ENCODE results near the gene CHI3L1. TPM values are rescaled to one million over a fixed set of nuclear protein-coding genes. Genes with fewer than 3 reads are reported as not detected.

CHI3L1 gene
- polyA plus RNA-seq, 3 donors = 10.4 to 12.9 (median 11.9) TPM

DNA sequence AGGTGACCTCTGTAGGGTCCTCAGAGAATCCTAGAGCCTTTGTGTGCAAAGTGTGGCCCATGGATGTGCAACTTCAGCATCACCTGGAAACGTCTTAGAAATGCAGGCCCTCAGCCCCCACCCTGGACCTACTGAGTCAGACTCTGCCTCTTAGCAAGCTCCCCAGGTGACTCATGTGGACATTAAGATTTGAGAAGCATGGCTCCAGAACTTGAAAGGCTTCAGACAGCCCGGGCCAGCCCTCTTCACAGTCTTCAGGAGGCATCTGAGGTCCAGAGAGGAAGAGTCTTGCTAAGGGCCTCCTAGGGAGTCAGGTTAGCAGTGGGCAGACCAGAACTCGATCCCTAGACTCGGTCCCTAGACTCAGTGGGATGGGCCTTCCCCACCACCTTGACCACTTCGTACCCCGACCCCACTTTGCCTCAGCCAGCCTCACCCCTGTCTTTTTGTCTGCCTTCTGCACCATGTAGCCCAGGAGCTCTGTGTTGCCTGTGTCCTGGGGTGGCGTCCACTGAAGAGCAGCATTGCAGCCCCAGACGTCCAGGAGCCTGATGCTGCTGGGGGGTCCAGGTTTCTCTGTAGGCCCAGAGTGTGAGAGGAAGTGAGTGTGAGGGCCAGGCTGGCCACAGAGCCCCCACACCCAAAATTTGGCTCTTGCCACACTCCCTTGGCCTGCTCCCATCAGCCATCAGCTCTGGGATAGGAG lies 15.7 kb downstream of the CHI3L1 start:
- DNase-seq (ENCODE audit: low read depth in 3 of 3, low spot score in 2 of 3) = no peak

DNA sequence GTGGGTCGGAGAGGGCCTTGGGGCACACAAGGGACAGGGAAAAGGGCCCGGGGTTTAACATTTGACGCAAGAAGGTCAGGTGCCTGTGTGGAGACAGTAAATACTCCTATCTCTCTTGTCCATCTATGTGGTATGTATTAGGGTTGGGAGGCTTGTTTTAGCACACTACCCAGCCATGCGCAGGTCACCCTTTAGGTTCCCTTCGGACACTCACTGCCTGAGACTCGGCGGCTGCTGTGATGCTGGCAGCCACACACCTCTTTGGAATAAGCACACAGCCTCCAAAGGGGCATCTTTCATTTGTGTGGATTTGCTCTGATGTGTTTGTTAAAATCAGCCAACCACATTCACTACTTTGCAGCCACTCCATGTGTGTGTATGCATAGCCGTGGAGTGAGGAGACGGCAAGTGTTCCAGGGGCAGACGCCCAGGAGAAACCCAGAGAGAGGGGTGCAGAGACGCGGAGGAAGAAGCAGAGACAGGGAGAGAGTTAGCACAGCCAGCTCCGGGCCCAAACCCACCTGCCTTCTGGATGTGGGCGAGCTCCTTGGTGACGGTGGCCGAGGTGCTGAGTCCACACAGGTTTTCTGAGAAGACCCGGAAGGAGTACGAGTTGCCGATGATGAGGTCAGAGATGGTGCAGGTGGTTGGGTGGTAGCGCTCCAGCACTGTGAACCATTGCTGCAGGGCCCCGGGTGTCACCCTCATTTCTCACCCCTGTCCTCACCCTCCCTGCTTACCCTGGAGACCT lies 16.6 kb downstream of the CHI3L1 start:
- DNase-seq (ENCODE audit: low read depth in 3 of 3, low spot score in 2 of 3) = no peak

DNA sequence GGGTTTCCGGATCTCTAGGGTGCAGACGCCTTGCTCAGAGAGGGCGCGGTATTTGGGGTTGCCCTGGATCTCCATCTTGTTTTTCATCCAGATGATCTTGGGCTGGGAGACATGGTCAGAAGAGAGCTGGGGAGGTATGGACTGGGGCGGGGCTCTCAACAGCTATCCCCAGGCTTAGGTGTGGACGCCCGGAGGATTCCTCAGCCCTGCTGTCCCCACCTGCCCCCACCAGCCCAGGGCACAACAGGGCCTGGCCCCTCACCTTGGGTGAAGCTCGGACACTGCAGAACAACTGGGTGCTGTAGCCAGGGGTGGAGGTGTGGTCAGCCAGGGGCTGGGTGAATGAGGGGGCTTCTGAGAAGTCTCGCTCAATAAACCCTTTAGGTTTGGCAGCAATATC lies 17.5 kb downstream of the CHI3L1 start:
- no peak for DNase-seq (ENCODE audit: low read depth in 3 of 3, low spot score in 2 of 3)

DNA sequence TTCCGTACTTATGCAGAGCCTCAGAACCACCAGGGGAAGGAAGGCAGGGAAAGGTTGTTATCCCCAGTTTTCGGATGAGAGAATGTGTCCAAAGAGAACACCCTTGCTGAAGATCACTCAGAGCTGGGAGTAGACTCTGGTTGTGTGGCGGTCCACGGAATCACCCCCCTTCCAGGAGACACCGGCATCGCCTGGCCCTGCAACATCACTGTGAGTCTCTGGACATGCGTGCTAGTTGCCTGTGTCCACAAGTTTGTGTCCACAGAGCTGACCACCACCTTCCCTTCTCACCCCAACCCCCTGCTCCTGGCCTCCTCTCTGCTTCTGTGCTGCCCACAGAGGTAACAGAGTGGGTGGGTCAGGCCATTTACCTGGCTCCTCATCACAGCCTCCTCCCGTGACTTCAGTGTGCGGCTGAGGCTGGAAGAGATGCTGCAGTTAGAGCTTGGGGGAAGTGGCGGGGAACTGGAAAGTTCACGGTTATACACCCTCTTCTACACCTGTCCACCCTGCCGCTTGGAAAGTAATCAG lies 18.2 kb downstream of the CHI3L1 start:
- DNase-seq (ENCODE audit: low read depth in 3 of 3, low spot score in 2 of 3) = no peak

DNA sequence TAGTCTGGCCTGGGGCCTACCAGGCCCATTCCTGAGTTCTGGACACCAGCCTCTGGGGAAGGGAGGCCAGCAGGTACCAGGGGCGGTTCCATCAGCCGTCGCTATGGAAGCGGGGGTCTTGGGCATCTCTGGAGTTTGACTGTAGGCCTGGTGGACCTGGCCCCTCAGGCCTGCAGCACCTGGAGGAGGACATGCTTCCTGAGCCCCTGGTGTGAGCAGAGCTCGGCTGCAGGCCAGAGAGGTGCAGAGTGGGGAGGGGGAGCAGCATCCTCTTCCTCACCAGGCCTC lies 18.6 kb downstream of the CHI3L1 start:
- DNase-seq (ENCODE audit: low read depth in 3 of 3, low spot score in 2 of 3) = no peak

DNA sequence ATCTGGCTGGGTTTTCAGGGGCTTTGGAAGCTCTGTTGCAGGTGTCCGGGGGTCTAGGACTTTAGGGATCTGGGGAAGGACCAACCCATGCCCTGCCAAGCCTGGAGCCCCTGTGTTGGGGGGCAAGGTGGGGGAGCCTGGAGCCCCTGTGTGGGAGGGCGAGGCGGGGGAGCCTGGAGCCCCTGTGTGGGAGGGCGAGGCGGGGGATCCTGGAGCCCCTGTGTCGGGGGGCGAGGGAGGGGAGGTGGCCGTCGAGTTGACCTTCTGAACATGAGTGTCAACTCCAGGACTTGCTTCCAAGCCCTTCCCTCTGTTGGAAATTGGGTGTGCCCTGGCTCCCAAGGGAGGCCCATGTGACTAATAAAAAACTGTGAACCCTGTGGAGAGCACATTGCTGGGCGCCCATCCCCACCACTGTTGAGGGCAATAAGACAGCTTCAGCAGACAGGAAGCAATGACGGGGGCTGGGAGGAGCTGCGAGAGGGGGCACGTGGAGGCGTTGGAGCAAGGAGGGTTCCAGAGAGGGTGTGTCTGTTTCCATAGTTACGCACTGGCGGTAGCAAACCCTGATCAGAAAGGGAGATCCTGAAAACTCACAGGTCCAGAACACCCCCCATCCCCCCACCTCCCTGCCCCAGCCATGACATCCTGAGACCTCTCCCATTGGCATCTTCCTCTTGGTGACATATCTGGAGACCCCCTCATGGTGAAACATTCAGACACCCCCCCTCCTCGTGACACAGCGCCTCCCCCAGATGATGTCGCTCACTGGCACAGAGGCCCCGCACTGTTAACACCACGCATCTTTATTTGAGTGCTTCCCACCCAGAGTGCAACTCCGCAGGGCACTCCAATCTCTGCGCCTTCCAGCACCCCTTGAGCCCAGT lies 19.2 kb downstream of the CHI3L1 start:
- no peak for DNase-seq (ENCODE audit: low read depth in 3 of 3, low spot score in 2 of 3)

DNA sequence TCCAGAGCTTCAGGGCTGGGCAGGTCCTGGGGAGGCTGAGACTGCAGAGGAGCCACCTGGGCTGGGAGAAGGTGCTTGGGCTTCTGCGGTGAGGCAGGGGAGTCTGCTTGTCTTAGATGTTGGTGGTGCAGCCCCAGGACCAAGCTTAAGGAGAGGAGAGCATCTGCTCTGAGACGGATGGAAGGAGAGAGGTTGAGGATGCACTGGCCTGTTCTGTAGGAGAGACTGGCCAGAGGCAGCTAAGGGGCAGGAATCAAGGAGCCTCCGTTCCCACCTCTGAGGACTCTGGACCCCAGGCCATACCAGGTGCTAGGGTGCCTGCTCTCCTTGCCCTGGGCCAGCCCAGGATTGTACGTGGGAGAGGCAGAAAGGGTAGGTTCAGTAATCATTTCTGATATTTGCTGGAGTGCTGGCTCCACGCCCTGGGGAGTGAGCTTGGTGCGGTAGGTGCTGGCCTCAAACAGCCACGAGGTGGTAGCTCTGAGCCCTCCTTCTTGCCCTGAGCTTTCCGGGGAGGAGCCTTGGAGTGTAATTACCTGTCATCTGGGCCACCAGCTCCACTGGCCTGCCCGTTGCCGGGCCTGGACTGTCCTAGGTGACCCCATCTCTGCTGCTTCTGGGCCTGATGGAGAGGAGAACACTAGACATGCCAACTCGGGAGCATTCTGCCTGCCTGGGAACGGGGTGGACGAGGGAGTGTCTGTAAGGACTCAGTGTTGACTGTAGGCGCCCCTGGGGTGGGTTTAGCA lies 20.1 kb downstream of the CHI3L1 start:
- no peak for DNase-seq (ENCODE audit: low read depth in 3 of 3, low spot score in 2 of 3)

DNA sequence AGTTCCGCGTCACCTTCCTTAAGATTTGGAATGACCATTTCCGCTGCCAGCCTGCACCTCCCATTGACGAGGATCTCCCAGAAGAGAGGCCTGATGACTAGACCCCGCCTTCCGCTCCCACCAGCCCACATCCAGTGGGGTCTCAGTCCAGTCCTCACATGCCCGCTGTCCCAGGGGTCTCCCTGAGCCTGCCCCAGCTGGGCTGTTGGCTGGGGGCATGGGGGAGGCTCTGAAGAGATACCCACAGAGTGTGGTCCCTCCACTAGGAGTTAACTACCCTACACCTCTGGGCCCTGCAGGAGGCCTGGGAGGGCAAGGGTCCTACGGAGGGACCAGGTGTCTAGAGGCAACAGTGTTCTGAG lies 20.7 kb downstream of the CHI3L1 start:
- DNase-seq (ENCODE audit: low read depth in 3 of 3, low spot score in 2 of 3) = no peak

DNA sequence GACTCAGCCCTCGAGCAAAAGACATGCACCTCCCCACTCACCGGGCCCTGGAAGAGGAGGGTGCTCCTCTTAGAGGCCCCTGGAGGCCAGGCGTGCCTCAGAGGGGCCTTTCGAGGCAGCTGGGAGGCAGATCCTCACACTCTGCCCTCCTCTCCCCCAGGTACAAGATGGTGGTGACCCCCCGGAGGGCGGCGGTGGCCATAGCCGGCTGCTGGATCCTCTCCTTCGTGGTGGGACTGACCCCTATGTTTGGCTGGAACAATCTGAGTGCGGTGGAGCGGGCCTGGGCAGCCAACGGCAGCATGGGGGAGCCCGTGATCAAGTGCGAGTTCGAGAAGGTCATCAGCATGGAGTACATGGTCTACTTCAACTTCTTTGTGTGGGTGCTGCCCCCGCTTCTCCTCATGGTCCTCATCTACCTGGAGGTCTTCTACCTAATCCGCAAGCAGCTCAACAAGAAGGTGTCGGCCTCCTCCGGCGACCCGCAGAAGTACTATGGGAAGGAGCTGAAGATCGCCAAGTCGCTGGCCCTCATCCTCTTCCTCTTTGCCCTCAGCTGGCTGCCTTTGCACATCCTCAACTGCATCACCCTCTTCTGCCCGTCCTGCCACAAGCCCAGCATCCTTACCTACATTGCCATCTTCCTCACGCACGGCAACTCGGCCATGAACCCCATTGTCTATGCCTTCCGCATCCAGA lies 21.3 kb downstream of the CHI3L1 start:
- DNase-seq (ENCODE audit: low read depth in 3 of 3, low spot score in 2 of 3) = no peak

DNA sequence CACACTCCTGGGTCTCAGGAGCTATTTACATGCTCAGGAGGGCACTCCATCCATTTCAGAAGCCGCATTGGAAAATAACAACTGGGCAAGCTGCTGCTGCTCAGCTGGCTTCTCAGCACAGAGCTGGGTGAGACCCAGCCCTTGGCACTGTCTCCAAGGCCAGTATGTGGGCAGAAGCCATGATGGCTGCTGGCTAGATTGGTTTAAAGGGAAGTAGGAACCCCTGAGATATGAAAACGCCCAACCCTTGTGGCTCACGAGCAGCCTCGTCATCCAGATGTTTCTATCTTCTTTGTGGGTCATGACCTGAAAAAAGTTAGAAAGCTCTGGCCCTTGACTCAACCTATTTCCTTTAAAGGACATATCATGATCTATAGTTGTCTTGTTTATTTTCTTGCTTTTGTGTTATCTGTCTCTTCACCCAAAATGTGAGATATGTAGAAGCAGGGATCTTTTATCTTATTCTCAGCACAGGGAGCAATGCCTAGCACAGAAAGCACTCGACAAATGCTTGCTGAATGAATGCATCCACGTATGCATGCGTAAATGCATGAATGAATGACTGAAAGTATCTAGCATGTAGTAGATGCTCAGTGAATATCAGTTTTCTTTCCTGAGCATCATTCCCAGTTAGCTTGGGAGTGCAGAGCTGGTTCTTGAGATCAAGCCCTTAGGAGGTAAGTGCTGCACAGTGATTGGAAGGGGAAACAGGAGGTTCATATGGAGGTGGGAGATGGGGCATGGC lies 22.4 kb downstream of the CHI3L1 start:
- no peak for DNase-seq (ENCODE audit: low read depth in 3 of 3, low spot score in 2 of 3)

DNA sequence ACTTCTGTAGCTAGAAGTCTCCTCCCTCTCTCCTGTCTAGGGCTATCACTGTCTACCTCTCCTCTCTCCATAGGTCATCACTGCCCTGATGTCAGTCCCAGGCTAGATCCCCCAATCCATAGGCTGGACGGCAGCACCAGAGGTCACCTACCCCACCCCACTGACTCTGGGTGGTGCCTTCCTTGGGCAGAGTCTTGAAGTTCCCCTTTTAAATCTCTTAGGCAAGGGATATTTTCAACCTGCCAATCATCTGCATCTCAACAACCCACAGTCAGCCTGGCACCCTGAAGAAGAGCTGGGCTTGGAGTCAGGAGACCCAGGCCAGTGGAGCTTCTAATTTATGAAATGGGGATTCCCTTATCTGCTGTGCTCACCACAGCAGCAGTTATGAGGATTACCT lies 24.1 kb downstream of the CHI3L1 start:
- DNase-seq (ENCODE audit: low read depth in 3 of 3, low spot score in 2 of 3) = no peak

DNA sequence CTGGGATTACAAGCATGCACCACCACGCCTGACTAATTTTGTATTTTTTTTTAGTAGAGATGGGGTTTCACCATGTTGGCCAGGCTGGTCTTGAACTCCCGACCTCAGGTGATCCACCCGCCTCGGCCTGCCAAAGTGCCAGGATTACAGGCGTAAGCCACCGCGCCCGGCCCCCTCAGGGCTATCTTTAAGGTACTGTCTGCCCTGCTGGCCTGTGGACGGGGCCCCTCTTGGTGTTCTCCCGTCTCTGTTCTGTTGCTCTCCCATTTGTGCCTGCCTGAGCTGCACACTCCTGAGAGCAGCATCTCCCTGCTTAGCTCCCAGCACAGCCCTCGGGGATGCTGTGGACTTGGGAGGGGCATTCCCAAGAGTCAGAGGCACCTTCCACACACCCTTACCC lies 24.8 kb downstream of the CHI3L1 start:
- no peak for DNase-seq (ENCODE audit: low read depth in 3 of 3, low spot score in 2 of 3)

DNA sequence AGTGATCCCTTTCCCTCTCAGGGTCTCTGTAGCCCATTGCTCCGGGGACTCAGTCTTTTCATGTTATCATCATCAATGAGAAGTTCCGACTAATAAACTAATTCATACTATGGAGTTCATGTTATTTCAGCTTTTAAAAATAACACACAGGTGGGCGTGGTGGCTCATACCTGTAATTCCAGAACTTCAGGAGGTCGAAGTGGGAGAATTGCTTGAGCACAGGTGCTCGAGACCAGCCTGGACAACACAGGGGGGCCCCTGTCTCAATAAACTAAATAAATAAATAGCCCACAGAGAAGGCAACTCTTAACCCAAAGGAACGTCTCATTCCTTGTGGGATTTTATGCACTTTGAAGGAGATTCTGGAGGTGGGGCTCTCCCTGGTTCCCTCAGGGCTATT lies 25.3 kb downstream of the CHI3L1 start:
- DNase-seq (ENCODE audit: low read depth in 3 of 3, low spot score in 2 of 3) = no peak

DNA sequence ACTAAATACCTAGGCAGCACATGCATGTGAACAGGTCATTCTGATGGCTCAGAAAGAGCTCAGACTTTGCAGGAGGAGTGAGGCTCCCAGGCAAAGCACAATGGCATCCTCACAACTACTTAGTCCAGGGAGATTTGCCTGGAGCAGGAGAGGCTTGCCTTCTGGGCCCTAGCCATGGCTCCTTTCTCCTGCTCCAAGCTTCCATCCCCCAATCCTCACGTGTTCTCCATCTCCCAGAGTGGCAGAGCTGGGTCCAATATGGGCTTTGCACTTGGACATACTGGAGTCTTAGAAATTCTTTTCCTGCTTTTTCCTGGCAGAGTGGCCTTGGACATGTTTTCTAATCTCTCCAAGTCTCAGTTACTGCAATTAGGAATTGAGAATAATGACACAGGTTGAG lies 26.7 kb downstream of the CHI3L1 start:
- no peak for DNase-seq (ENCODE audit: low read depth in 3 of 3, low spot score in 2 of 3)

DNA sequence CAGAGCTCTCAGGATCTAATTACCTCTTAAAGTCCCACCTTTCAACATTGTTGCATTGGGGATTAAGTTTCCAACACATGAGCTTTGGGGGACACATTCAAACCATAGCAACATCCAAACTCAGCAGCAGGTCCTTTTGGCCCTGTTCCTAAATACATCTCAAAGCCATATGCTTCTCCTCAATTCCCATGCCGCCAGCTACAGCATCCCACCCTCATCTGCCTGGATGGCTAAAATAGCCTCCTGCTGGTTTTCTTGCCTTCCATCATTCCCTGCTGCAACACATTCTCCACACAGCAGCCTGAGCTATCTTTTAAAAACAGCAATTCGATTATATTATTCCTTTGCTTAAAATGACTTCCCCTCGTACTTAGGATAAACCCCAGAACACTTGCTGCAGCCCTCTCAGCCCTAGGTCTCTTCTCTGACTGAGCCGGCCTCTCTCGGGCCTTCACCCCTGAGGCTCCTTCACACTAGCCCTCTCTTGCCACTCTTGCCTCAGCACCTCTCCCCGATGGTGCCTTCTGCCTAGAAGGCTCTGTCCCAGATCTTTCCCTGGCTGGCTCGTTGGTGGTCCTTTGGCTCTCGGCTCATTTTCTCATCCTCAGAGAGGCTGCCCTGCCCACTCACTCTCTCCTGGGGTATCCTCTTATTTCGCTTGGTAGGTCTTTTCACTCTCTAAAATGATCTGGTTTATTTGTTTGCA lies 27.4 kb downstream of the CHI3L1 start:
- no peak for DNase-seq (ENCODE audit: low read depth in 3 of 3, low spot score in 2 of 3)

DNA sequence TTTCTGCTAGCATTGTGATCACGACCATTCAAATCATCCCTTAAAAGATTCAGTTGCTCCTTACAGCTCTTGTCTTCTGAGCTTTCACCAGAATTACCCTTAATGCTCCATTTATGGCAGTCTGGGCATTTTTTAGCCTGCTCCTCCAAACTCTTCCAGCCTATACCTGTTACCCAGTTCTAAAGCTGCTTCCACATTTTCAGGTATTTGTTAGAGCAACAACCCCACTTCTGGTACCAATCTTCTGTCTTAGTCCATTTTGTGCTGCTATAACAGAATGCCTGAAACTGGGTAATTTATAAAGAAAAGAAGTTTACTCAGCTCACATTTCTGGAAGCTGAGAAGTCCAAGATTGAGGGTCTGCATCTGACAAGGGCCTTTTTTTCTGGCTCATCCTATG lies 28.1 kb downstream of the CHI3L1 start:
- no peak for DNase-seq (ENCODE audit: low read depth in 3 of 3, low spot score in 2 of 3)

DNA sequence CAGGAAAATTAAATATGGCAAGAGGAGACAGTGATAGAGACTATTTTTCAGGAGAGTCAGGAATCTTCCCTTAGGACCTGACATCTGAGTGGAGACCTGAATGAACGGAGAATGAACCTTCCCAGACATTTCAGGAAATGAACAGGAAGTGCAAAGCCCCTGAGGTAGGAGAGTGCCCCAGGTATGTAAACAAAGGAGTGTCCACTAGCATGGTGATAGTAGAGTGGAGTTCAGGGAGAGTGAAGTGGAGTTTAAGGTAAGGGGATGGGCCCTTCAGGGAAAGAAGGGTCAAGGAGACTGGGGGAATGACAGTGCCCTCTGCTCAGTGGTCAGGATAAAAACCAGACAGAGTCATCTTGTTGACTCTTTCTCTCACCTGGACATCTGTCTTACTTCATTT lies 30.2 kb downstream of the CHI3L1 start:
- DNase-seq (ENCODE audit: low read depth in 3 of 3, low spot score in 2 of 3) = no peak

DNA sequence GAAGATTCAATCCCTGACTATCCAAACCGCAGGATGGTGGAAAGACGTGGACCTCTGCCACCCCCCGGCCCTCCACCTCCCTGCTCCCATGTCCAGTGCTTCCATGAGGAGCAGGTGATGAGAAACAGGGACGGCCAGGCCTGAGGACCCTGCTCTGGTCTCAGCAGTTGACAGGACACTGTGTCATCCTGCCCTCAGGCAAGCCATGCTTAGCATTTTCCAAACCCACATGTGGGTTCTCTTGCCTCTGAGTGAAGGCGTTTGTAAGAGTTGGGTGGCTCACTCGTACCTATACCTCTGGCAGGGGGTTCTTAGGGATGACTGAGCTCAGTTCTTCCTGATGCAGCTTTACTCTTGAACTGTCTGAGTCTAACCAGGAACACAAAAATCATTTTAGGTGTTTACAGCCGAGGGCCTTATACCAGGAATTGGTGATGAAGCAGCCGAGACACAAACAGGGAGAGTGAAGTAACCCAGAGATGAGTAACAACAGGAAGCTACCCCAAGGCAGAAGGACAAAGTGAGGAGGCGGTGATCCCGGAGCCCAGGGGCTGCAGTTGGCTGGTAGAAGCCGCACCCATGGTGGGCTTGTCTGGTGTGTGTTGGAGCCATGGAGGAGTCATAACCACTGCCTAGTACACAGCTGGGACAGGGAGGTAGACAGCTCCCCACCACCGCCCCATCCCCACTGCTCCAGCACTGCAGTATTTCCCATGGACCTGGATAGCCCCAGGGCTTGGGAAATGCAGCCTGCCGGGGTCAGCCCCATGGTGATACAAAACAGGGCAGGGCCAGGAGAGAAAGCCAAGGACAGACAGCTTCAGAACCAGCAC lies 32.3 kb downstream of the CHI3L1 start:
- no peak for DNase-seq (ENCODE audit: low read depth in 3 of 3, low spot score in 2 of 3)
